Mesenchymal stem cell (in vitro differentiated cells and primary cell): ENCODE data around the gene EPS8L3.

ENCODE experiments used
- DNase-seq: peaks from one replicate; pipeline ENCODE4 v3.0.0-alpha.2; 2013
- H2AFZ ChIP-seq: one replicate; pipeline ENCODE4 v1.6.1; 2013; ENCODE audit warnings: low read depth, mild to moderate bottlenecking, control low read depth, inconsistent platforms, low read length, moderate library complexity
- H2AK5ac ChIP-seq: 2 replicates; pipeline ENCODE4 v1.6.1; 2013; ENCODE audit warnings: low read length, moderate library complexity, mild to moderate bottlenecking, inconsistent platforms; ENCODE audit not compliant: severe bottlenecking
- H2BK120ac ChIP-seq: one replicate; pipeline ENCODE4 v1.6.1; 2013; ENCODE audit warnings: low read depth, mild to moderate bottlenecking, inconsistent platforms, low read length, moderate library complexity
- H2BK12ac ChIP-seq, 2 experiments: one replicate each; pipeline ENCODE4 v1.6.1; 2013; ENCODE audit warnings: inconsistent platforms in 2 of 2, low read length in 2 of 2, mild to moderate bottlenecking in 2 of 2, moderate library complexity in 2 of 2, control low read depth in 1 of 2
- H2BK15ac ChIP-seq: one replicate; pipeline ENCODE4 v1.6.1; 2013; ENCODE audit warnings: mild to moderate bottlenecking, low read depth, inconsistent platforms; ENCODE audit not compliant: poor library complexity, severe bottlenecking
- H2BK5ac ChIP-seq: 2 replicates; pipeline ENCODE4 v1.6.1; 2013; ENCODE audit warnings: low read depth, mild to moderate bottlenecking, low read length, control low read depth, inconsistent platforms; ENCODE audit not compliant: poor library complexity, severe bottlenecking
- H3K14ac ChIP-seq, 2 experiments: one replicate each; pipeline ENCODE4 v1.6.1; 2013; ENCODE audit warnings: inconsistent platforms in 2 of 2, low read length in 2 of 2, control low read depth in 1 of 2, mild to moderate bottlenecking in 1 of 2, moderate library complexity in 1 of 2
- H3K18ac ChIP-seq, 2 experiments: one replicate each; pipeline ENCODE4 v1.6.1; 2013; ENCODE audit warnings: inconsistent platforms in 2 of 2, low read length in 2 of 2, control low read depth in 1 of 2, low read depth in 1 of 2, mild to moderate bottlenecking in 1 of 2
- H3K23ac ChIP-seq, 2 experiments: one replicate each; pipeline ENCODE4 v1.6.1; 2013; ENCODE audit warnings: inconsistent platforms in 2 of 2, low read length in 2 of 2, mild to moderate bottlenecking in 2 of 2, moderate library complexity in 2 of 2, control low read depth in 1 of 2
- H3K27ac ChIP-seq: 2 replicates; pipeline ENCODE4 v1.5.1; 2013; ENCODE audit warnings: mild to moderate bottlenecking, moderate library complexity, low read length, control low read depth, inconsistent platforms; ENCODE audit not compliant: poor library complexity, severe bottlenecking
- H3K27me3 ChIP-seq, 2 experiments: 2 replicates each; pipeline versions ENCODE4 v1.6.1 to v1.7.0; 2013; ENCODE audit warnings: low read length in 2 of 2, mild to moderate bottlenecking in 2 of 2, moderate library complexity in 2 of 2, control low read depth in 1 of 2, inconsistent platforms in 1 of 2; ENCODE audit not compliant: control insufficient read depth in 1 of 2, insufficient read depth in 1 of 2
- H3K36me3 ChIP-seq, 2 experiments: 2 replicates each; pipeline versions ENCODE4 v1.6.1 to v1.7.0; 2013; ENCODE audit warnings: low read length in 2 of 2, control low read depth in 1 of 2, inconsistent platforms in 1 of 2, low read depth in 1 of 2, mild to moderate bottlenecking in 1 of 2; ENCODE audit not compliant: insufficient read depth in 2 of 2, control insufficient read depth in 1 of 2
- H3K4ac ChIP-seq, 2 experiments: one replicate each; pipeline ENCODE4 v1.6.1; 2013; ENCODE audit warnings: inconsistent platforms in 2 of 2, low read length in 2 of 2, mild to moderate bottlenecking in 2 of 2, moderate library complexity in 2 of 2, control low read depth in 1 of 2, low read depth in 1 of 2
- H3K4me1 ChIP-seq: 2 replicates; pipeline ENCODE4 v1.6.1; 2013; ENCODE audit warnings: low read depth, low read length, control low read depth; ENCODE audit not compliant: control insufficient read depth, insufficient read depth
- H3K4me2 ChIP-seq: 2 replicates; pipeline ENCODE4 v1.6.1; 2013; ENCODE audit warnings: low read length, mild to moderate bottlenecking, inconsistent platforms; ENCODE audit not compliant: poor library complexity, severe bottlenecking
- H3K4me3 ChIP-seq, 2 experiments: 2 replicates each; pipeline versions ENCODE4 v1.5.1 to v1.7.0; 2013; ENCODE audit warnings: low read length in 2 of 2, mild to moderate bottlenecking in 2 of 2, control low read depth in 1 of 2, low read depth in 1 of 2; ENCODE audit not compliant: insufficient read depth in 1 of 2
- H3K79me1 ChIP-seq: replicated peaks from 2 replicates; pipeline ENCODE4 v1.6.1; 2013; ENCODE audit warnings: mild to moderate bottlenecking, control low read depth, low read length, inconsistent platforms; ENCODE audit not compliant: poor library complexity, severe bottlenecking
- H3K9ac ChIP-seq: 2 replicates; pipeline ENCODE4 v1.7.0; 2013; ENCODE audit warnings: mild to moderate bottlenecking, low read length, moderate library complexity
- H3K9me3 ChIP-seq: 2 replicates; pipeline ENCODE4 v1.7.0; 2013; ENCODE audit warnings: mild to moderate bottlenecking, low read length; ENCODE audit not compliant: control insufficient read depth
- H4K8ac ChIP-seq: one replicate; pipeline ENCODE4 v1.6.1; 2013; ENCODE audit warnings: inconsistent platforms, mild to moderate bottlenecking, low read length, moderate library complexity
- H4K91ac ChIP-seq: one replicate; pipeline ENCODE4 v1.6.1; 2013; ENCODE audit warnings: mild to moderate bottlenecking, low read length, inconsistent platforms
- WGBS: methylation state at CpG from one replicate; pipeline ENCODE4 v1.1.7; 2013; ENCODE audit warnings: mixed read lengths; 5-methylcytosine and 5-hydroxymethylcytosine counted together

EPS8L3 gene

GRCh38 chr1:109782514-109782913 lies 18.8 kb upstream of the EPS8L3 start:
- Histone ChIP-seq H3K4me1 (peaks cover 34% of the 10 kb centered on the region), H2AFZ (no peak overlapping the region), H3K27me3 (no peaks in the 10 kb centered on the region), H2BK12ac (peak overlapping the region; percentile 50 to 91), H2AK5ac (peak overlapping the region; percentile 91), H4K91ac (peak overlapping the region; percentile 69), H3K79me1 (no peaks in the 10 kb centered on the region), H3K18ac (peak overlapping the region; percentile 34 to 74), H3K36me3 (no peaks in the 10 kb centered on the region), H3K9me3 (peaks cover 8% of the 10 kb centered on the region), H2BK15ac (peak overlapping the region; percentile 1), H3K14ac (peak overlapping the region in 1 of 2 experiments; percentile 39), H2BK5ac (no peak overlapping the region), H3K4me2 (no peak overlapping the region), H3K4ac (peak overlapping the region; percentile 27 to 94), H2BK120ac (peak overlapping the region; percentile 83), H4K8ac (no peak overlapping the region), H3K9ac (no peak overlapping the region), H3K23ac (no peak overlapping the region), H3K27ac (no peak overlapping the region), H3K4me3 (no peak overlapping the region)
- WGBS = 80% methylated on average over 1 of the region's 1 CpG
- peak; percentile 60 for DNase-seq

- Histone ChIP-seq H2BK15ac (no peak overlapping the region), H2BK120ac (no peak overlapping the region), H3K4me2 (no peak overlapping the region), H3K4ac (no peak overlapping the region), H2AK5ac (no peak overlapping the region), H3K14ac (no peak overlapping the region), H2AFZ (no peak overlapping the region), H3K27me3 (no peaks in the 10 kb centered on the region), H2BK12ac (no peak overlapping the region), H4K8ac (no peak overlapping the region), H3K9ac (peak overlapping the region; percentile 14), H3K23ac (no peak overlapping the region), H3K4me1 (peaks cover 32% of the 10 kb centered on the region), H2BK5ac (no peak overlapping the region), H3K18ac (no peak overlapping the region), H3K27ac (no peak overlapping the region), H3K79me1 (no peaks in the 10 kb centered on the region), H3K4me3 (no peak overlapping the region), H4K91ac (no peak overlapping the region), H3K36me3 (no peaks in the 10 kb centered on the region), H3K9me3 (peaks cover 8% of the 10 kb centered on the region)
- 100% methylated on average over 2 of the region's 2 CpGs for WGBS
- DNase-seq = no peak
These were observed 18.1 kb upstream of the EPS8L3 start for GRCh38 chr1:109781806-109782205.

- H3K9ac ChIP-seq = no peak overlapping the region
- no peak overlapping the region for H3K14ac ChIP-seq
- no peak overlapping the region for H3K4me3 ChIP-seq
- no CpG with 5 or more reads among the region's 1 CpG for WGBS
- H3K36me3 ChIP-seq = no peaks in the 10 kb centered on the region
- no peak overlapping the region for H3K4me2 ChIP-seq
- H2BK12ac ChIP-seq = no peak overlapping the region
- no peak overlapping the region for H4K91ac ChIP-seq
- no peak overlapping the region for H3K18ac ChIP-seq
- no peak overlapping the region for H2AK5ac ChIP-seq
- H2BK5ac ChIP-seq = no peak overlapping the region
- H3K79me1 ChIP-seq = no peaks in the 10 kb centered on the region
- no peak for DNase-seq
- peaks cover 8% of the 10 kb centered on the region for H3K9me3 ChIP-seq
- H3K27ac ChIP-seq = no peak overlapping the region
- no peak overlapping the region for H4K8ac ChIP-seq
- H3K4ac ChIP-seq = no peak overlapping the region
- no peak overlapping the region for H2BK120ac ChIP-seq
- no peaks in the 10 kb centered on the region for H3K27me3 ChIP-seq
- H2BK15ac ChIP-seq = no peak overlapping the region
- peaks cover 23% of the 10 kb centered on the region for H3K4me1 ChIP-seq
- H3K23ac ChIP-seq = no peak overlapping the region
- H2AFZ ChIP-seq = no peak overlapping the region
These were observed 17.3 kb upstream of the EPS8L3 start for GRCh38 chr1:109780982-109781381.

- H2BK5ac ChIP-seq = no peak overlapping the region
- H3K4me1 ChIP-seq = peaks cover 19% of the 10 kb centered on the region
- no peak overlapping the region for H3K4ac ChIP-seq
- H3K36me3 ChIP-seq = no peaks in the 10 kb centered on the region
- no peaks in the 10 kb centered on the region for H3K27me3 ChIP-seq
- no peak overlapping the region for H3K23ac ChIP-seq
- H2BK12ac ChIP-seq = peak overlapping the region in 1 of 2 experiments; percentile 2
- WGBS = 93% methylated on average over 9 of the region's 9 CpGs
- H2AFZ ChIP-seq = no peak overlapping the region
- H4K91ac ChIP-seq = no peak overlapping the region
- no peak for DNase-seq
- no peak overlapping the region for H2AK5ac ChIP-seq
- no peaks in the 10 kb centered on the region for H3K79me1 ChIP-seq
- no peak overlapping the region for H3K4me2 ChIP-seq
- H3K9me3 ChIP-seq = peaks cover 8% of the 10 kb centered on the region
- no peak overlapping the region for H3K9ac ChIP-seq
- no peak overlapping the region for H3K18ac ChIP-seq
- no peak overlapping the region for H2BK15ac ChIP-seq
- no peak overlapping the region for H2BK120ac ChIP-seq
- no peak overlapping the region for H4K8ac ChIP-seq
- no peak overlapping the region for H3K14ac ChIP-seq
- H3K4me3 ChIP-seq = no peak overlapping the region
- H3K27ac ChIP-seq = no peak overlapping the region
These were observed 14.4 kb upstream of the EPS8L3 start for GRCh38 chr1:109777980-109778625.
